HepG2 (cell line): ENCODE measurements around the gene ENDOU. TPM values are rescaled to one million over a fixed set of nuclear protein-coding genes. Genes with fewer than 3 reads are reported as not detected.

ENCODE experiments used
- KDM6A ChIP-seq: IDR thresholded peaks from 2 replicates; pipeline ENCODE4 v1.6.1; 2016; ENCODE audit warnings: low read depth
- ONECUT2 ChIP-seq: sonication (generic); formaldehyde crosslinking; IDR thresholded peaks from 2 replicates; pipeline ENCODE4 v1.4.0; 2020; ENCODE audit warnings: missing genetic modification reagents
- RBAK ChIP-seq: sonication (generic); formaldehyde crosslinking; IDR thresholded peaks from 2 replicates; pipeline ENCODE4 v1.5.1; 2020; ENCODE audit warnings: mild to moderate bottlenecking, missing genetic modification reagents
- ZBTB4 ChIP-seq: sonication (generic); formaldehyde crosslinking; IDR thresholded peaks from 2 replicates; pipeline ENCODE4 v1.4.0; 2020; ENCODE audit warnings: missing genetic modification reagents, mild to moderate bottlenecking, borderline replicate concordance
- ZKSCAN5 ChIP-seq: sonication (generic); formaldehyde crosslinking; IDR thresholded peaks from 2 replicates; pipeline ENCODE4 v1.5.1; 2020; ENCODE audit warnings: mild to moderate bottlenecking, missing genetic modification reagents
- ZKSCAN8 ChIP-seq: IDR thresholded peaks from 2 replicates; pipeline ENCODE4 v1.6.1; 2016; ENCODE audit warnings: borderline replicate concordance, missing genetic modification reagents, missing compliant biosample characterization
- ZNF589 ChIP-seq: sonication (generic); formaldehyde crosslinking; conservative IDR thresholded peaks from 2 replicates; pipeline ENCODE4 v1.8.0; 2022; ENCODE audit warnings: mild to moderate bottlenecking, moderate library complexity, missing genetic modification reagents
- polyA plus RNA-seq, 8 experiments: library from polyadenylated mRNA; depleted of rRNA in 3 of 8; stranded (reverse) in 7 of 8; unstranded in 1 of 8; fragments of >200 nt; fragmentation: Illumina TruSeq in 4 of 8; extraction: Trizol in 4 of 8; gene quantifications; 2 replicates each; pipeline versions ENCODE4 v1.2.1 to v1.2.3, GENCODE V29; 2011 to 2016; ENCODE audit warnings: low read depth in 4 of 8, missing spikeins in 1 of 8, mixed read lengths in 1 of 8; ENCODE audit not compliant: insufficient read depth in 1 of 8
- total RNA-seq, 5 experiments: library from RNA; depleted of rRNA; stranded (reverse); fragments of >200 nt; fragmentation: Illumina TruSeq; extraction: Trizol; gene quantifications; 2 replicates each; pipeline ENCODE4 v1.2.3, GENCODE V29; 2016; ENCODE audit warnings: low read depth in 1 of 5
- TF ChIP-seq, protein P1 (sequence below), 2 experiments: IDR thresholded peaks; 2 replicates each; pipeline ENCODE4 v1.6.1; 2011 to 2012; ENCODE audit warnings: low read length in 2 of 2, borderline replicate concordance in 1 of 2, low read depth in 1 of 2, mild to moderate bottlenecking in 1 of 2, moderate library complexity in 1 of 2
- TF ChIP-seq, protein P2 (sequence below): sonication (generic); formaldehyde crosslinking; IDR thresholded peaks from 2 replicates; pipeline ENCODE4 v1.5.1; 2020; ENCODE audit warnings: mild to moderate bottlenecking, missing genetic modification reagents

ENDOU gene
- total and polyA plus RNA-seq, 2 of the 13 experiments (the other 11 are each of a cell fraction or from before 2014, with no cell fraction given): not detected

DNA sequence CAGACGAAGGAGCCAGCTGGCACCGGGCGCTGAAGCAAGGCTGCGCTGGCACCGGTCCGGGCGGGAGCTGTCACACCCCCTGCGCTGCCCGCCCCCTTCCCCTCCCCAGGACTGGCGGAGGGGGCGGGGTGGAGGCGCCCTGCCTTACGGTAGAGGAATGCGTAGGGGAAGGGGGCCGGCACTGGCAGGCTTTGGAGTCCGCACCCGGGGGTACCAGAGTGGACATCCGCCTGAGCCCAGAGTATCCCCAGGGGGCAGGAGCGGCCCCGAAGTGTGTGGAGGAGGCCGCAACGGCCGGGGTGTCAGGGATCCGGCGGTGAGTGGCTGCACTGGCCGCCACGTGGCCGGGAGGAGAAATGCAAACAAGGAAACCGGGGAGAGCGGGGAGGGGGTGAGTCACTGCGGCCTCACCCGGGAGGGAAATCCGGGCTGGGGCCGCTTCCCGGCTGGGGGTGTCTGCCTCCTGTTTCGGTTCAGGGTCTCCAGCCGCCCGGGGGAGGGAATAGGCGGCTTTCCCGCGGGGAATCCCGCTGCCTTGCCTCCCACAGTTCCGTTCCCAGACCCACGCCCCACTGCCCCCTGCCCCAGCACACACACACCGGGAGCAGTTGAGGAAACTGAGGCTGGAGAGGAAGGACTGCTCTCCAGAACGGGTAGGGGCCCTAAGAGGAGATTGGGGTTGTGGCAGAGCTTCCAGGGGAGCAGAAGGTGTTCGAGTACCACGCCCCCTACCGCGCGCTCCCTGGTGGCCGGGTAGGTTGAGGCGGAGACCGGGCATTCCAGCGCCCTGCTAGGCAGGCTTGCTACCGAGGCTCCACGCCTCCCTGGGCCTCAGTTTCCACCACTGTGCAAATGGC lies 33.8 kb upstream of the ENDOU start, which contains the start of gene RAPGEF3 (continued):
- TF ChIP-seq, protein P1, sequence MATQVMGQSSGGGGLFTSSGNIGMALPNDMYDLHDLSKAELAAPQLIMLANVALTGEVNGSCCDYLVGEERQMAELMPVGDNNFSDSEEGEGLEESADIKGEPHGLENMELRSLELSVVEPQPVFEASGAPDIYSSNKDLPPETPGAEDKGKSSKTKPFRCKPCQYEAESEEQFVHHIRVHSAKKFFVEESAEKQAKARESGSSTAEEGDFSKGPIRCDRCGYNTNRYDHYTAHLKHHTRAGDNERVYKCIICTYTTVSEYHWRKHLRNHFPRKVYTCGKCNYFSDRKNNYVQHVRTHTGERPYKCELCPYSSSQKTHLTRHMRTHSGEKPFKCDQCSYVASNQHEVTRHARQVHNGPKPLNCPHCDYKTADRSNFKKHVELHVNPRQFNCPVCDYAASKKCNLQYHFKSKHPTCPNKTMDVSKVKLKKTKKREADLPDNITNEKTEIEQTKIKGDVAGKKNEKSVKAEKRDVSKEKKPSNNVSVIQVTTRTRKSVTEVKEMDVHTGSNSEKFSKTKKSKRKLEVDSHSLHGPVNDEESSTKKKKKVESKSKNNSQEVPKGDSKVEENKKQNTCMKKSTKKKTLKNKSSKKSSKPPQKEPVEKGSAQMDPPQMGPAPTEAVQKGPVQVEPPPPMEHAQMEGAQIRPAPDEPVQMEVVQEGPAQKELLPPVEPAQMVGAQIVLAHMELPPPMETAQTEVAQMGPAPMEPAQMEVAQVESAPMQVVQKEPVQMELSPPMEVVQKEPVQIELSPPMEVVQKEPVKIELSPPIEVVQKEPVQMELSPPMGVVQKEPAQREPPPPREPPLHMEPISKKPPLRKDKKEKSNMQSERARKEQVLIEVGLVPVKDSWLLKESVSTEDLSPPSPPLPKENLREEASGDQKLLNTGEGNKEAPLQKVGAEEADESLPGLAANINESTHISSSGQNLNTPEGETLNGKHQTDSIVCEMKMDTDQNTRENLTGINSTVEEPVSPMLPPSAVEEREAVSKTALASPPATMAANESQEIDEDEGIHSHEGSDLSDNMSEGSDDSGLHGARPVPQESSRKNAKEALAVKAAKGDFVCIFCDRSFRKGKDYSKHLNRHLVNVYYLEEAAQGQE (IDR thresholded peaks at IDR 0.05; ENCODE audit: borderline replicate concordance in 1 of 2, low read depth in 1 of 2, low read length in 2 of 2): no peak
- TF ChIP-seq ONECUT2 (CRISPR knock-in tag): no peak
- no peak for TF ChIP-seq ZKSCAN5 (CRISPR knock-in tag)
- no peak for TF ChIP-seq ZBTB4 (CRISPR knock-in tag)
- no peak for TF ChIP-seq KDM6A (CRISPR knock-in tag)
- TF ChIP-seq RBAK (CRISPR knock-in tag): no peak
- no peak for TF ChIP-seq ZKSCAN8 (CRISPR knock-in tag)
- no peak for TF ChIP-seq ZNF589 (CRISPR knock-in tag)
- TF ChIP-seq, protein P2, sequence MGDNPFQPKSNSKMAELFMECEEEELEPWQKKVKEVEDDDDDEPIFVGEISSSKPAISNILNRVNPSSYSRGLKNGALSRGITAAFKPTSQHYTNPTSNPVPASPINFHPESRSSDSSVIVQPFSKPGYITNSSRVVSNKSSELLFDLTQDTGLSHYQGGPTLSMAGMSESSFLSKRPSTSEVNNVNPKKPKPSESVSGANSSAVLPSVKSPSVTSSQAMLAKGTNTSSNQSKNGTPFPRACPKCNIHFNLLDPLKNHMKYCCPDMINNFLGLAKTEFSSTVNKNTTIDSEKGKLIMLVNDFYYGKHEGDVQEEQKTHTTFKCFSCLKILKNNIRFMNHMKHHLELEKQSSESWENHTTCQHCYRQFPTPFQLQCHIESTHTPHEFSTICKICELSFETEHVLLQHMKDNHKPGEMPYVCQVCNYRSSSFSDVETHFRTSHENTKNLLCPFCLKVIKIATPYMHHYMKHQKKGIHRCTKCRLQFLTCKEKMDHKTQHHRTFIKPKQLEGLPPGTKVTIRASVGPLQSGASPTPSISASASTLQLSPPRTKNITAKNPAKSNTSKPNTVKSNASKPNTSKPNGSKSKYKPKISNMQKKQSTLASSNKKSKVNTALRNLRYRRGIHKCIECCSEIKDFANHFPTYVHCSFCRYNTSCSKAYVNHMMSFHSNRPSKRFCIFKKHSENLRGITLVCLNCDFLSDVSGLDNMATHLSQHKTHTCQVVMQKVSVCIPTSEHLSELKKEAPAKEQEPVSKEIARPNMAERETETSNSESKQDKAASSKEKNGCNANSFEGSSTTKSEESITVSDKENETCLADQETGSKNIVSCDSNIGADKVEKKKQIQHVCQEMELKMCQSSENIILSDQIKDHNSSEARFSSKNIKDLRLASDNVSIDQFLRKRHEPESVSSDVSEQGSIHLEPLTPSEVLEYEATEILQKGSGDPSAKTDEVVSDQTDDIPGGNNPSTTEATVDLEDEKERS: no peak
